ENCODE measurements around the gene HDAC7.

Gene HDAC7

DNA sequence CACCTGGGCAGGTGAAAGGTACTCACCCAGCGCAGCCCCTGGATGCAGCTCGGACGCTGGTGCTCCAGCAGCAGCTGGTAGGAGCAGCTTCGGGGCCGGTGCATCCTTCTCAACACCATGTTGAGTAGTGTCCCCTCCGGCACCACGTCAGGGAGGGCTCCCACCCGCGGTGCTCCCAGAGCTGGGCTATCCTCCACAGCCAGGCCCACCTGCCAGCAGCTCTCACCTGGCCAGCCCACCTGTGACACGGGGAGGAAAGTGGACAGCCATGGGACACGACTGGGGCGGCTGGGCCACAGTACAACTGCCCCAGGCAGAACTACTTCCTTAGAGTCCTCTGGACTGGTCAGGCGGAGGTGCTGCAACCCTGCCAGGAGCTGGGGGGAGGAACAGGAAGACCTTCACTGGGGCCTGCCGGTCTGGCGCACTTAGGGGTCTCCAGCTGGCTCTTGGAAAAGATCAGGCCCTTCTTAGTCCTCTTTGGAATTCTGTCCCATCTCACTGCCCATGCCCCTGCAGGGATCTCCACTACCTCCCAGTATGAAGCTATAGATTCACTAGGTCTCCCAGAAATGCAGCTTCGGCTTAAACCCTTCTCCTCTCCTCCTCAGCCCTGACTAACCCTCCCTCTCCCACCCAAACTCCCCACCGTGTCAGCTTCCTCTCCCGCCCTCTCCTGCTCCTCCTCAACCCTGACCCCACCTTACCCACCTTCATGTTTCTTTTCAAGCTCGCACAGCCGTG lies 61.7 kb downstream of the HDAC7 start:
- POLR2A ChIA-PET, result interaction anchor here (0.6 to 1.8 kb wide), 6 partner anchors 9 to 455 kb away, joined by 3 to 6 read pairs (median 4); partner anchors contain the start of gene SLC48A1
- peaks cover 0 to 9% (median 0%) of the 10 kb centered on the region in 4 experiments for H3K36me3 ChIP-seq (ENCODE audit: control insufficient read depth in 4 of 4, insufficient read depth in 4 of 4, low read length in 3 of 4)
- H3K4me1 ChIP-seq (ENCODE audit: control extremely low read depth in 1 of 4, control insufficient read depth in 4 of 4, insufficient read depth in 4 of 4, low read length in 3 of 4), result peaks cover 0 to 52% (median 37%) of the 10 kb centered on the region in 4 experiments
- H3K27me3 ChIP-seq (replicated peaks in 2 of 5; ENCODE audit: control insufficient read depth in 4 of 5, insufficient read depth in 5 of 5, low read length in 4 of 5), result no peaks in the 10 kb centered on the region
- peak overlapping the region; percentile 25 to 90 (median 69) for H3K4me3 ChIP-seq (ENCODE audit: control insufficient read depth in 1 of 7, extremely low read depth in 1 of 7, insufficient read depth in 4 of 7, low read depth in 2 of 7, low read length in 6 of 7)
- CTCF ChIA-PET, result interaction anchor here (0.8 to 35.4 kb wide), 15 partner anchors 14 to 106 kb away, joined by 3 to 1109 read pairs (median 6); partner anchors contain the start of gene SLC48A1
- H3K9me3 ChIP-seq (ENCODE audit: control extremely low read depth in 1 of 5, control insufficient read depth in 4 of 5, insufficient read depth in 2 of 5, low read depth in 1 of 5, low read length in 4 of 5), result no peaks in the 10 kb centered on the region
- DNase-seq, result peak in 2 of 3 donors; percentile 48 to 58
- peak overlapping the region in 1 of 2 experiments; percentile 84 for H3K27ac ChIP-seq (ENCODE audit: insufficient read depth in 1 of 2, low read depth in 1 of 2, low read length in 2 of 2, poor library complexity in 1 of 2, severe bottlenecking in 2 of 2)
- 17% methylated on average over 17 of the region's 20 CpGs for WGBS (ENCODE audit: insufficient coverage)

DNA sequence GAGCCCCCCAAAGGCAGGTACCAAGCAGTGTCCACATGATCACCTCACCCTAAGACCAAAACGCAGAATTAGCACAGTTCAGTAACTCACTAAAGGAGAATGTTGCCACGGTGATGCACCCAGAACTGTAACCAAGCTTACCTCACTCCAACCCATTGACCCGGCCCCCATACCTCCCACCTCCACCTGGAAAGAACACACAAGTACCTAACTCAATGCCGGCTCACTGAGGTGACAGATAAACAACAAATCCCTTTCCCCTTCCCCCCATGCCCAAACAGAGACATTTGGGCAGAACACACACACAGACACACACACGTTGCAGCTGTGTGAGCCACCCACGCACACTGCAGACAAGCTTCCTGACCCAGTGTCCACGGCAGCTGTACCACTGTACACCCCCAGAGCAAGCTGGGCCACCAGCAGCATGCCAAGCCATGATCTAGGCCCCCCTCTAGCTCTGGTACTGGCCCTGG lies 62.3 kb downstream of the HDAC7 start:
- Histone ChIP-seq H3K9me3 (ENCODE audit: control extremely low read depth in 1 of 5, control insufficient read depth in 4 of 5, insufficient read depth in 2 of 5, low read depth in 1 of 5, low read length in 4 of 5) (no peaks in the 10 kb centered on the region), H3K27me3 (replicated peaks in 2 of 5; ENCODE audit: control insufficient read depth in 4 of 5, insufficient read depth in 5 of 5, low read length in 4 of 5) (no peaks in the 10 kb centered on the region), H3K36me3 (ENCODE audit: control insufficient read depth in 4 of 4, insufficient read depth in 4 of 4, low read length in 3 of 4) (peaks cover 0 to 9% (median 0%) of the 10 kb centered on the region in 4 experiments), H3K27ac (ENCODE audit: insufficient read depth in 1 of 2, low read depth in 1 of 2, low read length in 2 of 2, poor library complexity in 1 of 2, severe bottlenecking in 2 of 2) (no peak overlapping the region), H3K4me1 (ENCODE audit: control extremely low read depth in 1 of 4, control insufficient read depth in 4 of 4, insufficient read depth in 4 of 4, low read length in 3 of 4) (peaks cover 0 to 52% (median 37%) of the 10 kb centered on the region in 4 experiments), H3K4me3 (ENCODE audit: control insufficient read depth in 1 of 7, extremely low read depth in 1 of 7, insufficient read depth in 4 of 7, low read depth in 2 of 7, low read length in 6 of 7) (peak overlapping the region in 5 of 7 experiments; percentile 52 to 90 (median 77))
- POLR2A ChIA-PET, result interaction anchor here (0.6 to 1.8 kb wide), 3 partner anchors 18 to 455 kb away, joined by 3 to 6 read pairs (median 4); no protein-coding TSS in a partner anchor
- WGBS (ENCODE audit: insufficient coverage), result 38% methylated on average over 5 of the region's 7 CpGs
- CTCF ChIA-PET, result interaction anchor here (0.8 to 35.4 kb wide), 10 partner anchors 13 to 83 kb away, joined by 3 to 1109 read pairs (median 9); partner anchors contain the start of gene SLC48A1
- DNase-seq, result no peak

DNA sequence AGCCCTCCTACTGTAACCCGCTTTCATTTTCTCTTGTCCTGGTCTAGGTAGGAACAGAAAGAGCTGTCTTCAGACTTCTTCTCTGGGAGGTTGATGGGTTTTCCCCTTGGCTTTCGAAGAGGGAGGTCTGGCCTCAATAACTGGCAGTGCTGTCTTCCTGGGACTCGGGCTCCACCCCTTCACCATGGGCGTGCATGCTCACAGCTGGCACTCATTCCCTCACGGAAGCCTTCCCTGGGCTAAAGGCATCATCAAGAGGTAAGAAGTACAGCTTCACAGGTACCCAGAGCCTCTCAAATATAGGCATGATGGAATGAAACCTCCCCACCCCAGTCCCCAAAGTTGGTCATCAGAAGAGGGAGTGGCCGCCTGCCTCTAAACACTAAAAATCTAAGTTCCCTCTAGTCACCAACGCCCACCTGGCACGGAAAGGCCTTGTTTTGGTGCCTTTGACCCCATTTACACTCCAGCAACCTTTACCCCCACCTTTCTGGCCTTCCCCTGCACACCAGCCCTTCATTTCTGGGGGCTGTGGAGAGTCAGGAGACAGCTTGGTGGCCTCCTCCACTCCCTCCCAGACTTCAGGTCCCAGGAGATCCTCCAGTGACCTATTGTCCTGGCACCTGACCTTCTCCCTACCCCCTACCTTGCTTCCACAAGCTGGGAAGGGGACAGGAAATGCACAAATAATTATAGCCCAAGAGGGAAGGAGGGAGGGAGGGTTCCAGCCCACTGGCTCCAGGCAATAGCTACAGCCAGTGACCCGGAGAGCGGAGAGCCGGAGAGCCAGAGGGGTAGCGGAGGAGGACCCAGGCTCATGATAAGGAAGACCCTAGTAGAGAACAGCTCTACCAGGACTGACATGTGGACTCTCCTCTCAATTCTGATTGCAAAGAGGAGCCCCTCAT lies 63.8 kb downstream of the HDAC7 start:
- WGBS (ENCODE audit: insufficient coverage), result 96% methylated on average over 10 of the region's 12 CpGs
- DNase-seq, result no peak

DNA sequence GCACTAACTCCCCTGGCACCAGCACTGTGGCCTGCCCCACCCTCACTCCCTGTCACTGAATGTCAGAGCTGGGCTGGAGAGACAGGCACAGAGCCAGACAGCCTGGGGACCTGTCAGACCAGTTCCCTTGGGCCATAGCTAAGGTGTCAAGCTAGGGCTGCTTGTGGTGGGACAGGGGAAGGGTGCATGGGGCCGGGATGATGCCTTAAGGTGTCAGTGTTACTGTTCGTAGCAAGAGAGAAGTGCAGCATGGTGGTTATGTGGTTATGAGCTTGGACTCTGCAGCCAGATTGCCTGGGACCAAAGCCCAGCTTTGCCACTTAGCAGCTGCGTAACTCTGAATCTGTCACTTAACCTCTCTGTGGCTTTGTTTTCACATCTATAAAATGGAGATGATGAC lies 64.8 kb downstream of the HDAC7 start:
- Histone ChIP-seq H3K36me3 (ENCODE audit: control insufficient read depth in 4 of 4, insufficient read depth in 4 of 4, low read length in 3 of 4) (peaks cover 0 to 26% (median 0%) of the 10 kb centered on the region in 4 experiments), H3K9me3 (ENCODE audit: control extremely low read depth in 1 of 5, control insufficient read depth in 4 of 5, insufficient read depth in 2 of 5, low read depth in 1 of 5, low read length in 4 of 5) (no peaks in the 10 kb centered on the region), H3K27ac (ENCODE audit: insufficient read depth in 1 of 2, low read depth in 1 of 2, low read length in 2 of 2, poor library complexity in 1 of 2, severe bottlenecking in 2 of 2) (no peak overlapping the region), H3K4me3 (ENCODE audit: control insufficient read depth in 1 of 7, extremely low read depth in 1 of 7, insufficient read depth in 4 of 7, low read depth in 2 of 7, low read length in 6 of 7) (no peak overlapping the region), H3K27me3 (replicated peaks in 2 of 5; ENCODE audit: control insufficient read depth in 4 of 5, insufficient read depth in 5 of 5, low read length in 4 of 5) (no peaks in the 10 kb centered on the region), H3K4me1 (ENCODE audit: control extremely low read depth in 1 of 4, control insufficient read depth in 4 of 4, insufficient read depth in 4 of 4, low read length in 3 of 4) (peaks cover 0 to 45% (median 36%) of the 10 kb centered on the region in 4 experiments)
- ChIA-PET POLR2A (no interaction called here), CTCF (interaction anchor here (4.7 to 35.4 kb wide), 4 partner anchors 11 to 84 kb away, joined by 17 to 1109 read pairs (median 232); partner anchors contain the start of gene SLC48A1)
- no peak for DNase-seq
- WGBS (ENCODE audit: insufficient coverage), result no CpG with 5 or more reads among the region's 3 CpGs

More for the DNA sequence above, 63.8 kb downstream of the HDAC7 start:
- POLR2A ChIA-PET, result interaction anchor here (0.7 to 1.4 kb wide), 2 partner anchors 14 to 52 kb away, joined by 3 read pairs; no protein-coding TSS in a partner anchor
- CTCF ChIA-PET, result interaction anchor here (0.6 to 35.4 kb wide), 8 partner anchors 12 to 246 kb away, joined by 3 to 1109 read pairs (median 10); partner anchors contain the start of gene SLC48A1
- no peaks in the 10 kb centered on the region for H3K9me3 ChIP-seq (ENCODE audit: control extremely low read depth in 1 of 5, control insufficient read depth in 4 of 5, insufficient read depth in 2 of 5, low read depth in 1 of 5, low read length in 4 of 5)
- no peaks in the 10 kb centered on the region for H3K27me3 ChIP-seq (replicated peaks in 2 of 5; ENCODE audit: control insufficient read depth in 4 of 5, insufficient read depth in 5 of 5, low read length in 4 of 5)
- H3K36me3 ChIP-seq (ENCODE audit: control insufficient read depth in 4 of 4, insufficient read depth in 4 of 4, low read length in 3 of 4), result peaks cover 0 to 16% (median 0%) of the 10 kb centered on the region in 4 experiments
- no peak overlapping the region for H3K27ac ChIP-seq (ENCODE audit: insufficient read depth in 1 of 2, low read depth in 1 of 2, low read length in 2 of 2, poor library complexity in 1 of 2, severe bottlenecking in 2 of 2)
- no peak overlapping the region for H3K4me3 ChIP-seq (ENCODE audit: control insufficient read depth in 1 of 7, extremely low read depth in 1 of 7, insufficient read depth in 4 of 7, low read depth in 2 of 7, low read length in 6 of 7)
- H3K4me1 ChIP-seq (ENCODE audit: control extremely low read depth in 1 of 4, control insufficient read depth in 4 of 4, insufficient read depth in 4 of 4, low read length in 3 of 4), result peaks cover 0 to 52% (median 37%) of the 10 kb centered on the region in 4 experiments

DNA sequence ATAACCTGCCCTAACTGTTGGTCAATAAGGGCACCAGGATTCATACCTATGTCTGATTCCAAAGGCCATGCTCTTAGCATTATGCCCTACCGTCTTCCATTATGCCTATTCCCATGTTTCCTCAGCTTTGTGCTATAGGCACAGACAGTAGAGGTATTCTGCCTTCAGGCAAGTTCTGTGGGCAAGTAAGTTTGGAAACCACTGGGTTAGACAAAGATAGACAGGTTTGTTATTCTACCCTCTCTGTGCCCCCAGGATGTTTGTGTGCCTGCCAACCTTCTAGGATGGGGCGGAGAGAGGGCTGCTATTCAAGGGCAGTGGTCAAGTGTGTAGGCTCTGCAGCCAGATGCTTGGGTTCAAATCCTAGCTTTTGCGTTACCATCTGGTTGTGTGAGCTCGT lies 65.6 kb downstream of the HDAC7 start:
- ChIA-PET CTCF (interaction anchor here (4.7 to 35.4 kb wide), 4 partner anchors 10 to 84 kb away, joined by 17 to 1109 read pairs (median 232); partner anchors contain the start of gene SLC48A1), POLR2A (no interaction called here)
- Histone ChIP-seq H3K27me3 (replicated peaks in 2 of 5; ENCODE audit: control insufficient read depth in 4 of 5, insufficient read depth in 5 of 5, low read length in 4 of 5) (no peaks in the 10 kb centered on the region), H3K9me3 (ENCODE audit: control extremely low read depth in 1 of 5, control insufficient read depth in 4 of 5, insufficient read depth in 2 of 5, low read depth in 1 of 5, low read length in 4 of 5) (no peaks in the 10 kb centered on the region), H3K4me3 (ENCODE audit: control insufficient read depth in 1 of 7, extremely low read depth in 1 of 7, insufficient read depth in 4 of 7, low read depth in 2 of 7, low read length in 6 of 7) (no peak overlapping the region), H3K27ac (ENCODE audit: insufficient read depth in 1 of 2, low read depth in 1 of 2, low read length in 2 of 2, poor library complexity in 1 of 2, severe bottlenecking in 2 of 2) (no peak overlapping the region), H3K36me3 (ENCODE audit: control insufficient read depth in 4 of 4, insufficient read depth in 4 of 4, low read length in 3 of 4) (peaks cover 0 to 33% (median 2%) of the 10 kb centered on the region in 4 experiments), H3K4me1 (ENCODE audit: control extremely low read depth in 1 of 4, control insufficient read depth in 4 of 4, insufficient read depth in 4 of 4, low read length in 3 of 4) (peaks cover 0 to 37% (median 29%) of the 10 kb centered on the region in 4 experiments)
- no peak for DNase-seq
- WGBS (ENCODE audit: insufficient coverage), result 100% methylated on average over 4 of the region's 4 CpGs
